SKM-1 treated with dmso at 0.1 percent for 144 hours (cell line): ENCODE data around the gene NUP210.
"Not testable (repeated sequence)": the region's sequence is repeated elsewhere in the genome, so short reads cannot be mapped to it uniquely, and the experiment has no call there.

ENCODE experiments used
- DNase-seq: peaks from one replicate; lab custom pipeline; 2025; ENCODE audit not compliant: unreplicated experiment; lab: John Stamatoyannopoulos, UW

The NUP210 gene

DNA sequence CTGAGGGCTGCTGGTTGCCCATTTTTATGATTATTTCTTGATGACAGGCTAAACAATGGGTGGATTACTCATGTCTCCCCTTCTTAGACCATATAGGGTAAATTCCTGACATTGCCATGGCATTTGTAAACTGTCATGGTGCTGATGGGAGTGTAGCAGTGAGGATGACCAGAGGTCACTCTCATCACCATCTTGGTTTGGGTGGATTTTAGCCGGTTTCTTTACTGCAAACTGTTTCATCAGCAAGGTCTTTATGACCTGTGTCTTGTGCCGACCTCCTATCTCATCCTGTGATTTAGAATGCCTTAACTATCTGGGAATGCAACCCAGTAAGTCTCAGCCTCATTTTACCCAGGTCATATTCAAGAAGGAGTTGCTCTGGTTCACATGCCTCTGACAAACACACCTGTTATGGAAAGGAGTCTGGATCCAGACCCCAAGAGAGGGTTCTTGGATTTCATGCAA lies 10.3 kb upstream of the NUP210 start:
- DNase-seq = not testable (repeated sequence)

- no peak for DNase-seq
Measured at GRCh38 chr3:13429631-13430291, 9.6 kb upstream of the NUP210 start.

- DNase-seq = not testable (repeated sequence)
Measured at GRCh38 chr3:13428678-13429077, 8.6 kb upstream of the NUP210 start.

DNA sequence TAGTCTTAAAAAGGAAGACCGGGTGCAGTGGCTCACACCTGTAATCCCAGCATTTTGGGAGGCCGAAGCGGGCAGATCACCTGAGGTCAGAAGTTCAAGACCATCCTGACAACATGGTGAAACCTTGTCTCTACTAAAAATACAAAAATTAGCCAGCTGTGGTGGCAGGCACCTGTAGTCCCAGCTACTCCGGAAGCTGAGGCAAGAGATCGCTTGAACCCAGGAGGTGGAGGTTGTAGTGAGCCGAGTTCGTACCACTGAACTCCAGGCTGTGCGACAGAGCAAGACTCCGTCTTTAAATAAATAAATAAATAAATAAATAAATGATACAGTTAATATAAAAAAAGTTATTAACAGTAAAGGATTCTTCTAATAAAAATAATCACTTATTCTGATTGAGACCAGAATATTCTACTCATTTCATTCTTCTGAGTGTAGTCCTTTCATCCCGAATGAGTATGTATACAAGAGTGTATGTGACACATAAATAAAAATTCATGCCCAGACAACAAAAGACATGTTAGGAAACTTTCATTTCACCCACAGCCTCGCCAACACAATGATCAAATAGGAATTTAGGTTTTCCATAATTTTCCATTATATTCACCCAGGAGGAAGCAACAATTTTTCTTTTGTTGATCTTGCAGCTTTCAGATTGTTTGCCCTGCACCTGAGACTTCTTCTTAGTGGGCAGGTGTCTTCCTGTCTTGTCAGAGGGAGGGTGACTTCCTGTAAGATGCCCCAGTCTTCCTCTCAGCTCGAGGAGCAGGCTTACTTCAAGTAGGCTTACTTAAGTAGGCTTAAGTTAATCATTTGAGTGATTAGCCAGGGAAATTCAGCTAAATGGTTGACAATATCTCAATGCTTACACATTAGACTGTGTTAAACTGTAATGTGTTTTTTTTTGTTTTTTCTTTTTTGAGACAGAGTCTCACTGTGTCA lies 7.8 kb upstream of the NUP210 start:
- no peak for DNase-seq

DNA sequence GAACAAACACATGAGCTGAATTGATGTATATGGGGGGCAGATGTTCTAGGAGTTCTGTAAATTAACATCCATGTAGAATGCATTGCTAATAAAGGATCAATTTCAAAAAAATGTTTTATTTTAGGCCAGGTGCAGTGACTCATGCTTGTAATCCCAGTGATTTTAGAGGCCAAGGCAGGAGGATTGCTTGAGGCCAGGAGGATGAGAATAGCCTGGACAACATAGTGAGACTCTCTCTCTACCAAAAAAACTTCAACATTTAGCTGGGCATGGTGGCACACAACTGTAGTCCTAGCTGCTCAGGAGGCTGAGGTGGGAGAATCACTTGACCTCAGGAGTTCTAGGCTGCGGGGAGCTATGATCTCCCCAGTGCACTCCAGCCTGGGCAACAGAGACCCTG lies 6.5 kb upstream of the NUP210 start:
- no peak for DNase-seq

DNA sequence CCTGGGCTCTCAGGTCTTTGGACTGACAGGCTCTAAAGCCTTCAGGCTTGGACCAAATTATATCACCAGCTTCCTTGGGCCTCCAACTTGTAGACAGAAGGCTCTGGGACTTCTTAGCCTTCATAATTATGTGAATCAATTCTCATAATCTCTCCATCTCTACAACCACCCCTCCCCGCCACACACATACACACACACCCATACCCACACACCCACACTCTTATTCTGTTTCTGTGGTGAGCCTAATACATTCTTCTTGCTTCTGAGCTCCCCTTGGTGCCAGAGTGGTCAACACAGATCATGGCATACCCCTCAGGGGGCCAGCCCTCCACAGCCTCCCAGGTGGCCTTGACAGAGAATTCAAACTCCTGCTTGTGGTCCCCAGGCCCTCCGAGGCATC lies 5.6 kb upstream of the NUP210 start:
- no peak for DNase-seq

GRCh38 chr3:13424865-13425617 lies 4.9 kb upstream of the NUP210 start:
- no peak for DNase-seq

DNA sequence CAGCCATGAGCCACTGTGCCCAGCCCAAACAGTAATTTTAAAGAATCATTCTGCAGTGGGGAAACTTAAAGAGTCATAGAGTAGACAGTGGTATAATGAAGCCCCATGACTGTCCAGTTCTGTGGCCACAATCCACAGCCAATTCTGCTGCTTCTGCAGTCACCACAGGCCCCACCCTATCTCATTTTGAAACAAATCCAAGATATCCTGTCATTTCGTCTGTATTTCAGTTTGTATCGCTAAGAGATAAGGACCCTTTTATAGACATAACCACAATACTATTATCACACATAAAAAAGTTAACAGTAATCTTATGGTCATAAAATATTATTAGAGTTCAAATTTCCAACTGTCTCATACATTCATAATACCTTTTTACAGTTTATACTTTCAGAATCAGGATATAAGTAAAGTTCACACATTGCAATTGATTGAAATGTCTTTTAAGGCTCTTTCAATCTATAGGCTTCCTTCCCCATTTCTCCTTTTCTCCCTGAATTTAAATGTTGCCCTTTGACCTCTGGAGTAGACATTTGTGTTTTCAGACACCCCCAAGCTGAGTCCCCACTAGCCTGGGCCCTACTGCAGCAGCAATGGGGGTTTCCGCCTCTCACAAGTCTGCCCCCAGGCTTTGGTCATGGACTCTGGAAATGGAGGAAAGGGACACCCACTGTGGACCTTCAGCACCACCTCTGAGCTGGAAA lies 4.2 kb upstream of the NUP210 start:
- DNase-seq = no peak

DNA sequence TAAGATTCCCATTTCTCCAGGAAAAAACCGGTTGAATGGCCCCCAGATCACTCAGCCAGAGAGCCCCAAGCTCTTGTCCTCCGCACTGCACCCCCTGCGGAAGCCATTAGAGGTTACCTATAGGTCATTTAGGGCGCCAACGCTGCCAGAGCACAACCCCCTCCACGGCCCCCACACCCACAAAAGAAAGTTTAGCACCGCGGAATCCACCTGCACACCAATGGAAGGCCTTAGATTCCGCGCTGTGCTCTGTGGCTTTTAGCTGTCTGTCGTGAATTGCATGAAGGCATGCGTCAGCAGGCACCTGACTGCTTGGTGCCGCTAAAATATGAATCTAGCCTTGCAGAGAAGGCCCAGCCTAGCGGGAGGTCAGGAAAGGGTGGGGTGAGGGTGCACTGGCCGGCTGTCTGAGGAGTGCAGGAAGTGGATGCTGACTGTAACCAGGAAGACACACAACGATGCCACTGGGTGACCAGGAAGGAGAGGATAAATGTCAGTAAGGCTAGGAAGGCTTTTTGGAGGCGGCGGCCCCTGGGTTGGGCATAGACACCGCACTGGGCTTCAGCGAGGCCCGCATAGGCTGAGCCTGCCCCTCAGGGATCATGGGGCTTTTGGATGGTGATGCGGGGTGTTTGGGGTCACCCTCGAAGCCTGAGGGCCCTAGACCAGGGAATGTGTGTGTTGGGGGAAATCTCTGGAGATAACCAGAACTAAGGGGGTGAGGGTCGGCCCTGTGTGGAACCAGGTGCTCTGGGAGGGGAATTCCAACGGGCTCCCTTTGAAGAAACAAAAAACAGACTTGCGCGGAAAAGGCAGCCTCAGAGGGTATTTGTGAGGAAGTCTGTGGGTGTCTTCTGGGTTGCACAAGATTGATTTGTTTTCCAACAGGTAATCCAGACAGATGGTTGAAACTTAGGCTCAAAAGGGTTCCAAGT lies 976 bp upstream of the NUP210 start:
- DNase-seq = peak; percentile 53

- DNase-seq = no peak
Measured at GRCh38 chr3:13419505-13420044, 547 bp downstream of the NUP210 start.

DNA sequence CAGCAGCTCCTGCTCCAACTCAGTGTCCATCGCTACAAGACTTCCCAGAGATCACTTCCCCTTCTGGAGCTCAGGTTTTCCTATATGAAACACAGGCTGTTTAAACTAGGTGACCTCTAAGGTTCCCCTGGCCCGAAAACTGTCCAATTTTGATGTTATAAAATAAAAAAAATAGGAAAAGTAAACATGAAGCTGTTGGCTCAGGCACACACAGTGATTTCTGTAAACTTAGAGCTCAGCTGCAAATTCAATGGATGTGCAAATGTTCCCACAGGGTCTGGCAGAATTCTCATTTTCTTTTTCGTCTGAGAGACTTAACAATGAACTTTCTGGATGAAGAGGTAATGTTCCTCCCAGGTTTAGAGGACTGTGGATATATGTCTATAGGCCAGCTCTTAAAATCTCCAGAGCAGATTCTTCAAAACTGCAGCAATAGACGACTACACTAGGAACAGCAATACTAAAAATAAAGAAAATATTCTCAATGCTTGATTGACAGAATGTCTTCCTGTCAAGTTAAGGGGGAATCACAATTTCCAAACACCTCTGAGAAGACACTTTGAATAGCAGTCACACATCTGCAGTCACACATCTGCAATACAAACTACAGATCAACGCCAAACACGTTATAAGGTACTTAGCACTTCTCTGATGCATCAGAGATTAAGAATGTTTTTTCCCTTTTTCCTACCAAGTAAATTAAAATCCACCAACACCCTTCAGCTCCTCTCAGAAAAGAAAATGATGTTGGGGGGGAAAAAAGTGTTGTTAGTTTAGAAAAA lies 2.8 kb downstream of the NUP210 start:
- DNase-seq = no peak

GRCh38 chr3:13415997-13416793 lies 3.9 kb downstream of the NUP210 start:
- no peak for DNase-seq

DNA sequence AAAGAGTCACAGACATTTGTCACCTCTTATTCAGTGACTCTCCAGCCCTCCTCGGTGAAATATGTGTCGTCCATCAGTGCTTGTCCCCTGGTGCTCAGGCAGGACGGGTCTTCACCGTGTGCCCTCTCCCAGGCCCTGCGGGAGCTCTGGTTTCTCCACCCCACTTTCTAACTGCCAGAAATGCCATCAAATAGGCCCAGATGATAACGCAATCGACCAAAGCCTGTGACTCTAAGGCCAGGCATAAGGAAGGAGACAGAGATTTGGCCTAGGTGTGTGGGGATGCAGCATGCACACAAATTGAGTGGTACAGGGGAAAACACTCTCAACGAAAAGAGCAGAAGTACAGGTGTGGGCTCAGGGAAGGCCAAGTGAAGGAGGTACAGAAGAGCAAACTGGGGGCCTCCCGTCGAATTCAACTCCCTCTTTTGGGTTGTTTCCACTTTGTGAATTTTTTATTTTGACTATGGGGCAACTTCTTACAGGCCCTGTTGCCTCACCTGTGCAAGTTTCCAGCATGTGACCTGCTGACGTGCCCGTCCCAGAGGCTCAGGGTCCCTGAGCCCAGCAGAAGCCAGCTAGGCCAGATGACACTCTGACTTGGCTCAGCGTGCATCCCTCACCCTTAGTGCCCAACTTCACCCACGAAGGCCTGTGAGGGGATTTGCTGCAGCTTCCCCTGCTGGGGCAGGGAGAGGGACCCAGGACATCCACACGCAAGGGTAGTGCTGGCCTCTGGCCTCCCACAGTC lies 4.7 kb downstream of the NUP210 start:
- DNase-seq = no peak

DNA sequence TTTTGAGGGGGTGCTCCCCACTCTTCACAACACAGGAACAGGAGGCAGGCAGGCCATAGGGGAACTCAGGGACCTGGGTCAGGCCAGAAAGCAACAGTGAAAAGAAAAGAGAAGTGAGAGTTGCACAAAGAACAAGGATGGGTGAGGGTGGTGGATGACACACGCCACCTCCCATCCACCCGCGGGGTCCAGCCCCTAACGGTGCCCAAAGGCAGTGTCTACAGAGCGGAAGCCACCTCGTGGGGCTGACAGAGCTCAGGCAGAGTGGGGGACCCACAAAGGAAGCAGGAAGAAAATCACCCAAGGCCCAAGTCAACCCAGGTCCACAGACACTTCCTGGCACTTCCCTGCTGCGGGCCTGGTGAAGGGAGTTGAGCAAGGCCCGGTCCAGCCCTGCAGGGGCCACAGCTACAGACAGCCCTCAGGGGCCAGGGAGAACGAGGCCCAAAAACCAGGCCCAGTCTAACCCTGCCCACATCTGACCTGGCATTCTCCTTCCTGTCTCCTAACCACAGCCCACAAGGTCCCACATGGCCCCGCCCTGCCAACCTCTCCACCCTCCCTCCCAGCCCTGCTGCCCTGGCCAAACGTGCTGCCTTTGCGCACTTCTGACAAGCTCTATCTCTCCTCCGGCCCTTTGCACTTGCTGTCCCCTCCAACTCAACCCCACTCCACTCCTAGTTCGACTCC lies 5.9 kb downstream of the NUP210 start:
- peak; percentile 100 for DNase-seq

- DNase-seq = no peak
Measured at GRCh38 chr3:13411186-13411860, 8.8 kb downstream of the NUP210 start.

DNA sequence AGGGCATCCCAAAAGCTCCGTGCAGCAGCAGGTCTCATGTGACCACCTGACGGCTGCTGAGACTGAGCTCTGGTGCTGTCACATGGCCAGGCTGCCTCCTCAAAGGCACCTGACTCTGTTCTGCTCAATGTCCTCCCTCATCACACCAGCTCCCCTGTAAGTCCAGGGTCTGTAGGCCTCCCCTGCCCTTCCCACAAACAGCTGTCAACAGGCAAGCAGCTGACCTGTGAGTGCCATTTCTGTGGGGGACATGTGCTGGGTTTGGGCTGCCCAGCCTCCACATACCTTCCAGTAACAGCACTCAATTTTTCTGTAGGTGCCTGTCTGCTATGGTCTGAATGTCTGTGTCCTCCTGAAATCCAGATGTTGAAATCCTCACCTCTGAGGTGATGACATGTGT lies 11.2 kb downstream of the NUP210 start:
- no peak for DNase-seq
